Measurements from ENCODE around the gene CHRNG.

CHRNG gene

GRCh38 chr2:232539298-232540231 lies at the start of gene CHRNG:
TSS of gene CHRNG (plus strand) at chr2:232539692. CDS start at chr2:232539748, 56 bp downstream.
- no peak for DNase-seq (ENCODE audit: low spot score)

DNA sequence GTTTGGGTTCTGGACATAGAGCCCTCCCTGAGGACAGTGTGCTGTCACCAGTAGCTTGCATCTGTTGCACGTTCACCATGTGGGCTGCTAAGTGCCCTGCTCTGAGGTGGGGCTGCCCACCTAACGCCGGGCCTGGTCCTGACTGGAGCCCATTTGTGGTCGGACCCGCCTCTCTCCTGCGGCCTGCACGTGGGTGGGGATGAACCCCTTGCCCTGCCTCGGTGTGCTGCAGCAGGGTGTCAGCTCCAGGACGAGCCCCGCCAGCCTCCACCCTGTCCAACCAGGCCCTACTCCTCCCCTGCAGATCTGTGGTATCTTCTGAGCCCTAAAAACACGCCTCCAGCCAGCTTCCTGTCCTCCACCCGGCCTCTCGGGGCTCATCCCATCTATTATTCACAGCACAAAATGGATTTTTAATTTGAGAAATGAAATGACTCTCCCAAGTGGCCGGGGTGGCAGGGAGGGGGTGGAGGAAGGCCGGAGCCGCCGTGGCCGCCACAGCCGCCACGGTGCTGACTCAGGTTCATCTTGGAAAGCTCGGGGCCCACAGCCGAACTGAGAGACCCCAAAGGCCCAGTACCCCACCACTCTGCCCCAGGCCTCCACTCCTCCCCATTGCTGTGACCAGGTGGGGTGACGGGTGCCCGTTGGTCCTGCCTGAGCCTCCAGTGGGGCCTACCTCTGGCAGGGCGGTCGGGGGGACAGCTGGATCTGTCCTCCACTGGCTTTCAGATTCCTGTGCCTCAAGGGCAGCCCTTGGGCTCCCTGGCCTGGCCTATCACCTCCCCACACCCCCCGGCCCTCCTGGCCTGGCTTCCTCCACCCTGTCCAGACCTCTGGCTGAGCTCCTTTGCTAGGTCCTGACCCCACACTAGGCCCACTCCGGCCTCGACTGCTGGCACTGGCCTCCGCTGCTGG lies 49.0 kb upstream of the CHRNG start:
- DNase-seq (ENCODE audit: low spot score), result no peak

- DNase-seq (ENCODE audit: low spot score), result no peak
Observed at GRCh38 chr2:232491139-232491780, 48.2 kb upstream of the CHRNG start.

DNA sequence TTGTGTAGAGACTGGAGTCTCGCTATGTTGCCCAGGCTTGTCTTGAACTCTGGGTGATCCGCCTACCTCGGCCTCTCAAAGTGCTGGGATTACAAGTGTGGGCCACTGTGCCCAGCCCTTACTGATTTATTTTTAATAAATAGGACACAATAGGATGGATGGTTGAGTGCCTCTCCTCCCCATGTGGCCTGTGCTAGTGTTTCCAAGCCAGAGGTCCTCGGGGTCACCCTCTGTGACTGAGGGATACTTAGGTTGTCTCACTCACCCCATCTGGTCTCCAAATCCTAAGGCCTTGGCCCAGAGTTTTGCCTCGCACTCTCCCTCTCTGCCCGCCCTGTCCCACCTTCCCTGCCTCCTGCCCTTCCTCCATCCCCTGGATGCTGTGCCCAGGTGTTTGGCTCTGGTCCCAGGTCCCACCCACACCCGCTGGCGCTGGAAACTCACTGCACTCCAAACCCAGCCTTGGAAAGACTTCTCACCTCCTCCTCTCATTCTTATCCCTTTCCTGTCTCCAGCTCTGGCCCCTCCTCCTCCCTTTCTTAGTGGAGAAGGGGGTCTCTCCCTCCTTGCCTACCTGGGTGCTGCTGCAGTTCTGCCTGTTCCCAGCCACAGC lies 47.1 kb upstream of the CHRNG start:
- DNase-seq (ENCODE audit: low spot score), result no peak

- DNase-seq (ENCODE audit: low spot score), result no peak
Observed at GRCh38 chr2:232492963-232493700, 46.4 kb upstream of the CHRNG start.

DNA sequence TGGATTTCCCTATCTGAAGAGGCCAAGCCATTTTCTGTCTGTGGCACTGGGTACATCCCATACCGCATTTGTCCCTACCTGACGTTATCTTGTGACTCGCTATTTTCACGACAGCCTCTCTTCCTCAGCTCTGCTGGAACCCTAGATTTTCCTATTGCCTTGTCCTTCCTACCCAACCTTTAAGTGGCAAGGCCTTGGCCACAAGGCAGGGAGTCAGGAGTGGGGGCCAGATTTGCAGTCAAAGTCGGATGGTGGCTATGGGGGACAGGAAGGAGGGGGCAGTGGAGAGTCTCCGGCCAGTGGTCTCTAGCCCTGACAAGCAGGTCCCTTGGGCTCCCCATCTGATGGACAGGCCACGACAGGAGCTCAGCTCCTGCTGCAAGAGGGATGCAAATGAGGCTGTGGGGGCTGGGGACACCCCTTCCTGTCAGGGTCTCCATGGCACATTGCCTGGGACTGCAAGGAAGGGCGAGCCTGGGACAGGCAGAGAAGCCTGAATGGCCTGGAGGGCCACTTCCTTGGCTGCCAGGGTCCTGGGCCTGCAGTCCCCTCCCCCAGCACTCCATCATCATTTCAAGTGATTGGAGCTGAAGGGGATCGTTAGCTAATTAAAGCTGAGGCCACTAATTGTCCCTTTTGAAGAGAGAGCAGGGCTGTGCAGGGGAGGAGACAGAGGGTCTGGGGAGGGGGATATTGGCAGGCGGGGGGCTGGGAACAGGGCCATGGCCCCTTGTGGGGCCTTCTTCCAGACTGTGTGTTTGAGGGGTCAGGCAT lies 45.6 kb upstream of the CHRNG start:
- DNase-seq (ENCODE audit: low spot score), result no peak

DNA sequence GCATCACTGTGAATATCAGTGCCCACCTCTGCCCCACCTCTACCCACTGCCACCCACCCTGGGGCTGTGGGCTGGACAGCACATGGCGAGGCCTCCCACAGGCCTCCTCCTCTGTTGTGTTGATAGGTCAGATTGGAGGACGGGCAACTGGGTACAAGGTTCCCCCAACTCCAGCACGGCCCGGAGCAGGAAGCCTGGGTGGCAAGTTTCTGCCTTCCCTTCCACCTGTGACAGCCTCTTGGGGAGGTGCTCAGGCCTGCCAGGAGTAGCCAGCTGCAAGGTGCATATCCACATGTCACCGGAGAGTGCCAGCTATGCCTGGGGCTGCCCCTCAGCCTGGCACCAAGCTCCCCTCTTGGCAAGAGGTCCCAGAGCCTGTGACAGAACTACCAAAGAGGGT lies 45.0 kb upstream of the CHRNG start:
- DNase-seq (ENCODE audit: low spot score), result no peak

GRCh38 chr2:232495292-232495691 lies 44.2 kb upstream of the CHRNG start:
- DNase-seq (ENCODE audit: low spot score), result no peak

- DNase-seq (ENCODE audit: low spot score), result no peak
Observed at GRCh38 chr2:232496501-232497270, 42.8 kb upstream of the CHRNG start.

- DNase-seq (ENCODE audit: low spot score), result no peak
Observed at GRCh38 chr2:232497348-232497747, 42.1 kb upstream of the CHRNG start.

GRCh38 chr2:232498452-232498851 lies 41.0 kb upstream of the CHRNG start:
- no peak for DNase-seq (ENCODE audit: low spot score)

GRCh38 chr2:232501331-232501771 lies 38.1 kb upstream of the CHRNG start:
- DNase-seq (ENCODE audit: low spot score), result no peak

DNA sequence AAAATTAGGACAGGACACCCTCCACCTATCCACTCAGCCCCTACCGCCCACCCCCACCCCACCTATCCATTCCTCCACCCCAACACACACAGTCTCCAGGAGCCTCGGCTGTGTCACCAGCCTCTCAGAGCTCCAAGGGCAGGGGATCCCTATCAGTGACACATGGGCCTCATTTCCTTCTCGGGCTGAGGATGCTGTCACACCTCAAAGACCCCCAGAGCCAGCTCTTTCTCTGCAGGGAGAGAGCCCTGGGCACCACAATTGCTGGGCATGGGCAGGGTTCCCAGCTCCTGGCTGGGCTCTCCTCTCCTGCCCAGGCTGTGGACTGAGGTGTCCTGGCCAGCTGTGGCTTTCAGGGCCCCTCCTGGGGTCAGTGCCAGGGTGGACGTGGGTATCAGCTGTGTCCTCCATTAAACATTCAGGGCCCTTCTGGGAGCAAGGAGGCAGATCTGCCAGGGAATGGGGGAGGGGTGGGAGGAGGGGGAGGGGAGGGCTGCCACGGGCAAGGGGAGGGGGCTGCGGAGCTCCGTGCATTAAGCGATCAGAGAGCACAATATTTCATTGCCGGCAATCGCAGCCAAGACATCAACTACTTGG lies 37.6 kb upstream of the CHRNG start:
- no peak for DNase-seq (ENCODE audit: low spot score)

DNA sequence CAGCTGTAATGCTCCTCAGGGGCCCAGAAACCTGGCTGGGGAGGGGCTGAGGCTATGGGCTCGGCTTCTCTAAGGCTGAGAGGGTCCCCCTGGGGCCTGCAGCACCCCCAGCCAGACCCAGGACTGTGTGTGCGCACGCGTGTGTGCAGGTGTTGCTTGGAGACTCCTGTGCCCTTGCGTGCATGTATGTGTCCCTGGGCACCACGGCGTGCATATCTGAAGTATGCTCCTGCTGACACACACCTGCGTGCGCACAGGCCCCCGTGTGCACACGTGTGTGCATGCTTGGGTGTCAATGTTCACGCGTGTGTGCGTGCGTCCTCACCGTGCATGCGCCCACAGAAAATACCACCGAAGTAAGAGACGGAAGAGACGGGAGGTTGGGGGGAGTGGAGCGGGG lies 37.0 kb upstream of the CHRNG start:
- no peak for DNase-seq (ENCODE audit: low spot score)

DNA sequence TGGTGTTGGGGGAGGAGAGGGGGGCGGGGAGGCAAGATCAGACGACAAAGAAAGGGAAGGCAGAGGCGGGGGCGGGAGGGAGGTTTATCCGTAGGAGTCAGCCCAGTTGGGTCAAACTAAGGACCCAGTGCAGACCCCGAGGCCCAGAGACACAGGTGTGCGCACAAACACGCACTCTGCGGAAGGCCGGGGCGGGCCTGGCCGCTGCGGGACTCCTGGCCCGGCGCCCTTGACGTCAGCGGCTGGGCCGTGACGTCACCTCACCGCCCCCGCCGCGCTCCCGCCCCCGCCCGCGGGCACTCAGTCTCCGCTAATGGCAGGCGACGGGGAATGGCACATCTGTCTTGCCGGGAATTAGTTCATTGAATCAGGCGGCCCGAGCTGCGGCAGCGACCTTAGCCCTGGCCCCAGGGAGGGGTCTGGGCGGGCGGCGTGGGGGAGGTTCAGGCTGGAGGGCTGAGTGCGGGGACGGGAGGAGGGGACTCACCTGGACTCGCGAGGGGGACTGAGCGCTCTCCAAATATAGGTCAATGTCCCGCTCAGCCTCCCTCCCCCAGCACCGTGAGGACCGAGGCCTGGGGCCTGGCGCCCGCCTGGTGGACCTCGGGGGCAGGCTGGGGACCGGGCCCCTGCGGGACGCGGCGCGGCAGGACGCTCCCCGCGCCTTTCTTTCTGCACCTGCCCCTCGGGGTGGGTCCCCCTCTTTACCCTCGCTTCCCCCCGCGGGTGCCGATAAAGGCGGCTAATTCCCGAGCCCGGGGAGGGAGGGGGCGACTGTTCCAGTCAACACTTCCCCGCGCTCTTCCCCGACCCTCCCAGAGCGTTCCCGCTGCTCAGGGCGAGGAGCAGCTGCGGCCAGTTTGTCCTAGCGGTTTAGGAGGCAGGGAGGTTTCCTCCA lies 36.3 kb upstream of the CHRNG start:
- DNase-seq (ENCODE audit: low spot score), result peak; percentile 59

- DNase-seq (ENCODE audit: low spot score), result no peak
Observed at GRCh38 chr2:232503809-232504323, 35.6 kb upstream of the CHRNG start.

GRCh38 chr2:232504438-232504837 lies 35.1 kb upstream of the CHRNG start:
- DNase-seq (ENCODE audit: low spot score), result no peak

- no peak for DNase-seq (ENCODE audit: low spot score)
Observed at GRCh38 chr2:232505856-232506255, 33.6 kb upstream of the CHRNG start.

Measured in HuH-7 (cell line).